Chondrocyte (in vitro differentiated cells): ENCODE measurements around the gene NDUFA13. TPM values are rescaled to one million over a fixed set of nuclear protein-coding genes. Genes with fewer than 3 reads are reported as not detected.

Experiments used
- DNase-seq: peaks from one replicate; pipeline ENCODE4 v3.0.0; 2021; ENCODE audit warnings: mixed read lengths, low spot score
- H3K27ac Mint-ChIP-seq: one replicate; pipeline ENCODE4 v1.8.0; 2021; ENCODE audit warnings: mild to moderate bottlenecking, moderate library complexity, mixed read lengths; ENCODE audit not compliant: unreplicated experiment
- H3K27me3 Mint-ChIP-seq: 2 replicates; pipeline ENCODE4 v1.8.0; 2021; ENCODE audit warnings: low read depth, mixed read lengths
- H3K36me3 Mint-ChIP-seq: 2 replicates; pipeline ENCODE4 v1.8.0; 2021; ENCODE audit warnings: low read depth, mixed read lengths
- H3K4me1 Mint-ChIP-seq: 2 replicates; pipeline ENCODE4 v1.8.0; 2021; ENCODE audit warnings: low read depth, mild to moderate bottlenecking, mixed read lengths
- H3K4me3 Mint-ChIP-seq: one replicate; pipeline ENCODE4 v1.8.0; 2021; ENCODE audit warnings: mild to moderate bottlenecking, moderate library complexity, mixed read lengths; ENCODE audit not compliant: unreplicated experiment
- H3K9me3 Mint-ChIP-seq: 2 replicates; pipeline ENCODE4 v1.8.0; 2021; ENCODE audit warnings: low read depth, mixed read lengths
- total RNA-seq: library from RNA; stranded (reverse); gene quantifications from 3 replicates; pipeline ENCODE4 v1.2.1, GENCODE V29; 2021
- TF ChIP-seq, protein P1 (sequence below): fragments of 200-600 bp; sonication (generic); IDR thresholded peaks from 2 replicates; pipeline ENCODE4 v1.5.0; 2021; ENCODE audit warnings: antibody characterized with exemption, mild to moderate bottlenecking, moderate library complexity

The NDUFA13 gene
- total RNA-seq, 1 donor from 2014 or later = 313 TPM

- no peak within 1 kb of the TSS for H3K4me3 Mint-ChIP-seq
- DNase-seq = no peak
- TF ChIP-seq, protein P1, sequence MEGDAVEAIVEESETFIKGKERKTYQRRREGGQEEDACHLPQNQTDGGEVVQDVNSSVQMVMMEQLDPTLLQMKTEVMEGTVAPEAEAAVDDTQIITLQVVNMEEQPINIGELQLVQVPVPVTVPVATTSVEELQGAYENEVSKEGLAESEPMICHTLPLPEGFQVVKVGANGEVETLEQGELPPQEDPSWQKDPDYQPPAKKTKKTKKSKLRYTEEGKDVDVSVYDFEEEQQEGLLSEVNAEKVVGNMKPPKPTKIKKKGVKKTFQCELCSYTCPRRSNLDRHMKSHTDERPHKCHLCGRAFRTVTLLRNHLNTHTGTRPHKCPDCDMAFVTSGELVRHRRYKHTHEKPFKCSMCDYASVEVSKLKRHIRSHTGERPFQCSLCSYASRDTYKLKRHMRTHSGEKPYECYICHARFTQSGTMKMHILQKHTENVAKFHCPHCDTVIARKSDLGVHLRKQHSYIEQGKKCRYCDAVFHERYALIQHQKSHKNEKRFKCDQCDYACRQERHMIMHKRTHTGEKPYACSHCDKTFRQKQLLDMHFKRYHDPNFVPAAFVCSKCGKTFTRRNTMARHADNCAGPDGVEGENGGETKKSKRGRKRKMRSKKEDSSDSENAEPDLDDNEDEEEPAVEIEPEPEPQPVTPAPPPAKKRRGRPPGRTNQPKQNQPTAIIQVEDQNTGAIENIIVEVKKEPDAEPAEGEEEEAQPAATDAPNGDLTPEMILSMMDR = no peak
Observed at GRCh38 chr19:19528721-19529490, 12.9 kb downstream of the NDUFA13 start, which contains the start of gene YJEFN3. Gene YJEFN3 (plus strand): TSS chr19:19528911. CDS start chr19:19528933, 22 bp downstream.

GRCh38 chr19:19529783-19530422 lies 13.9 kb downstream of the NDUFA13 start:
- Mint-ChIP-seq H3K27ac (peak overlapping the region; percentile 49), H3K36me3 (peaks cover 2% of the 10 kb centered on the region), H3K4me1 (peaks cover 35% of the 10 kb centered on the region), H3K27me3 (no peaks in the 10 kb centered on the region), H3K4me3 (no peak overlapping the region), H3K9me3 (no peaks in the 10 kb centered on the region)
- DNase-seq = no peak
- TF ChIP-seq, protein P1 = no peak

More at GRCh38 chr19:19528721-19529490, 12.9 kb downstream of the NDUFA13 start, which contains the start of gene YJEFN3:
- peak within 1 kb of the TSS; percentile 49 for H3K27ac Mint-ChIP-seq
- H3K9me3 Mint-ChIP-seq = no peaks in the 10 kb centered on the region
- H3K27me3 Mint-ChIP-seq = no peaks in the 10 kb centered on the region
- H3K4me1 Mint-ChIP-seq = peaks cover 30% of the 10 kb centered on the region
- peaks cover 2% of the 10 kb centered on the region for H3K36me3 Mint-ChIP-seq

DNA sequence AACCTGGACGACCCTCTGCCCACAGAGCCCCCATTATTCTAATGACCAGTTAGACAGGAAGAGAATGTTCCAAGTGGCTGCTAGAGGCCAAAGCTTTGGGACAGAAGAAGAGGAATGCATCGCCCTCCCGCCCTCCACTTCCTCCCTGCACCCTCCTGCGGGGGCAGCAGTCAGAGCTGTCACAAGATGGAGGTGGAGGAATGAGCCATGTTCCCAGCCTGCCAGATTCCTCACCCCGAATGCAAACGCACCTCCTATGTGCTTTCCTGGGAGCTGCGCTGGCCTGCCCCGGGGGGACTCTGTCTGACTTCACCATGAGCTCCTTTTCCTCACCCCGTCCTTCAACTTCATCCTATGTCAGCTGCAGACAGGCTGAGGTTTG lies 14.4 kb downstream of the NDUFA13 start:
- DNase-seq = no peak
- Mint-ChIP-seq H3K27me3 (no peaks in the 10 kb centered on the region), H3K27ac (peak overlapping the region; percentile 15), H3K9me3 (no peaks in the 10 kb centered on the region), H3K4me3 (no peak overlapping the region), H3K4me1 (peaks cover 35% of the 10 kb centered on the region), H3K36me3 (peaks cover 2% of the 10 kb centered on the region)
- TF ChIP-seq, protein P1 = peak; percentile 14

DNA sequence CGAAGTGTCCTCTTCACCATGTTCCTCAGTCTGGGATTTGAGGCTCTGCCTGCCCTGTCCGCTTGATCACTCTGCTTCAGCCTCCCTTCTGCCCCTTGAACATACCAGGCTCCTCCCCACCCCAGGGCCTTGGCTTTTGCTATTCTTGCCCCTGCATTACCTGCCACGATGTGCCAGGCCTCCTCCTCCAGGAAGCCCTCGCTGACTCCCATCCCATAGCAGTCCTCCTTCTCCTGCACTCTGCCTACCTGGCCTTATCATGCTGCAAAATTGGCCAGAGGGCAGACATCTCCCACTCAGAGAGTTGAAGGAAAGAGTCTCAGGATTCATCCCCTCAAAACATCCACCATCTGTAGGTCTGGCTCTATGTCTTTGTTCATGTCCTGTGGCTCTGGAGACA lies 14.9 kb downstream of the NDUFA13 start:
- no peaks in the 10 kb centered on the region for H3K9me3 Mint-ChIP-seq
- H3K36me3 Mint-ChIP-seq = peaks cover 2% of the 10 kb centered on the region
- H3K27me3 Mint-ChIP-seq = no peaks in the 10 kb centered on the region
- no peak for DNase-seq
- TF ChIP-seq, protein P1 = no peak
- peaks cover 35% of the 10 kb centered on the region for H3K4me1 Mint-ChIP-seq
- H3K4me3 Mint-ChIP-seq = no peak overlapping the region
- H3K27ac Mint-ChIP-seq = peak overlapping the region; percentile 64

DNA sequence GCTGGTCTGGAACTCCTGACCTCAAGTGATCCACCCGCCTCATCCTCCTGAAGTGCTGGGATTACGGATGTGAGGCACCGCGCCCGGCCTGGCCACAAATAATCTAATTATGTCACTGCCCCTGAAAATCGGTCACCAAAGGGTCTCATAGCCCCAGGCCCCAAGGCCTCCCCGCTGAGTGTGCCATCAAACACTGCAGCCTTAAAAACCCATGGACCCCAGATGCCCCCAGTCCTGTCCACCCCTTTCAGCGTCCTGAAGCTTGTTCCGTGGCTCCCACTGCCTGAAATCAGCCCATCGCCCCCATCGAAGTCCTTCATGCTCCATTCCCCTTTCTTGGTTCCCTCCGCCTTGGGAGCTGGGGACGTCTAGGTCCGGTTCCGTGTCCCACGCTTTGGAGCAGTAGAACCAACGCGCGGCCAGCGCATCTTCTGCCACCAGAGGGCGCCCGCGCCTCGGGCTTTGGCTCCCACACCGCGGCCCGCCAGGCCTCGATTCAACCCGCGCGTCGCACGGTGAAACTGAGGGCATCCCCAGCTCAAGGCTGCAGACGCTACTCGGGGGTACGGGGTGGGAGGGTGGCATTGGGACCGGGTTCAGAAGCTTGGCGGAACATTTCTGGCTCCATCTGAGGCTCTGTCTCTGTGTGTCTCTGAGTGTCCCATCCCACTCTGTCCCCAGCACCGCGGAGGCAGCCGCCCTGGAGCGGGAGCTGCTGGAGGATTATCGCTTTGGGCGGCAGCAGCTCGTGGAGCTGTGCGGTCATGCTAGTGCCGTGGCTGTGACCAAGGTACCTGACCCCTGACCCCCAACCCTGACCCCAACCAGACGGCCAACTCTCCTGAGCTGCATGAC lies 16.2 kb downstream of the NDUFA13 start:
- peaks cover 2% of the 10 kb centered on the region for H3K36me3 Mint-ChIP-seq
- no peaks in the 10 kb centered on the region for H3K27me3 Mint-ChIP-seq
- H3K4me1 Mint-ChIP-seq = peaks cover 35% of the 10 kb centered on the region
- H3K4me3 Mint-ChIP-seq = no peak overlapping the region
- TF ChIP-seq, protein P1 = peak; percentile 97
- H3K9me3 Mint-ChIP-seq = no peaks in the 10 kb centered on the region
- no peak for DNase-seq
- H3K27ac Mint-ChIP-seq = peak overlapping the region; percentile 74
